K562 (cell line): ENCODE measurements around the gene EIF2AK2. TPM values are rescaled to one million over a fixed set of nuclear protein-coding genes. Genes with fewer than 3 reads are reported as not detected.

Experiments used
- ATAC-seq: fragments of 200-7000 bp; cut with Tn5 transposase; 3 replicates; pipeline ENCODE4 v1.9.1; 2020; ENCODE audit warnings: moderate library complexity
- BruUV-seq: library from RNA; stranded (reverse); fragments of 400-500 nt; replicated peaks from 2 replicates; lab custom pipeline; 2021; lab: Mats Ljungman, UMichigan
- CTCF ChIA-PET: fragments of 300-600 bp; formaldehyde crosslinking; extraction: SDS; loops from one replicate; lab custom pipeline; 2021; ENCODE audit warnings: low intra/inter-chr PET ratio; lab: Yijun Ruan, JAX
- POLR2A ChIA-PET: fragments of 300-600, 350-650 bp; sonication (Branson Sonifier 250); formaldehyde crosslinking; extraction: SDS; loops from one replicate; lab custom pipeline; 2021; ENCODE audit warnings: antibody characterized with exemption, inconsistent platforms; lab: Yijun Ruan, JAX
- DNase-seq, 4 experiments: peaks; one replicate each; pipeline versions ENCODE4 v3.0.0 to v3.0.0-alpha.2; 2011 to 2018; ENCODE audit warnings: low spot score in 3 of 4, mixed read lengths in 3 of 4; ENCODE audit errors: extremely low read depth in 1 of 4
- FAIRE-seq: peaks from 2 replicates; lab custom pipeline; 2011; peaks lifted over from hg19 to GRCh38; lab: Jason Lieb, UNC
- H2AFZ ChIP-seq: 2 replicates; pipeline ENCODE4 v1.6.0; 2011; ENCODE audit warnings: low read depth, low read length, control low read depth, inconsistent platforms
- H3K27ac ChIP-seq: fragments of 200-600 bp; 3 replicates; pipeline ENCODE4 v1.8.0; 2011; ENCODE audit warnings: low read depth, mild to moderate bottlenecking, control low read depth, inconsistent platforms, low read length, moderate library complexity, mixed read lengths; ENCODE audit errors: extremely low read depth
- H3K27me3 ChIP-seq, 2 experiments: fragments of 300-600 bp in 1 of 2; 2 replicates in 1 of 2; 3 replicates in 1 of 2; pipeline versions ENCODE4 v1.6.0 to v1.8.0; 2011; ENCODE audit warnings: inconsistent platforms in 2 of 2, low read length in 2 of 2, mild to moderate bottlenecking in 1 of 2, mixed read lengths in 1 of 2, moderate library complexity in 1 of 2; ENCODE audit not compliant: control insufficient read depth in 2 of 2, insufficient read depth in 2 of 2
- H3K36me3 ChIP-seq: fragments of 300-600 bp; 3 replicates; pipeline ENCODE4 v1.8.0; 2011; ENCODE audit warnings: mild to moderate bottlenecking, low read length, inconsistent platforms; ENCODE audit not compliant: control insufficient read depth, insufficient read depth
- H3K4me1 ChIP-seq, 2 experiments: fragments of 200-600 bp in 1 of 2; replicated peaks in 1 of 2; 2 replicates in 1 of 2; 3 replicates in 1 of 2; pipeline versions ENCODE4 v1.5.1 to v1.8.0; 2011; ENCODE audit warnings: inconsistent platforms in 2 of 2, low read length in 2 of 2, mild to moderate bottlenecking in 1 of 2, mixed read lengths in 1 of 2, moderate library complexity in 1 of 2; ENCODE audit not compliant: control insufficient read depth in 2 of 2, insufficient read depth in 2 of 2
- H3K4me2 ChIP-seq: 2 replicates; pipeline ENCODE4 v1.6.1; 2011; ENCODE audit warnings: low read length, control low read depth, inconsistent platforms, mixed read lengths; ENCODE audit not compliant: insufficient read depth
- H3K4me3 ChIP-seq: fragments of 200-600 bp; sonication (generic), shearing (Covaris generic); 2 replicates; pipeline ENCODE4 v1.5.1; 2016; ENCODE audit warnings: control low read depth, inconsistent platforms
- H3K79me2 ChIP-seq: fragments of 200-600 bp; 3 replicates; pipeline ENCODE4 v1.8.0; 2011; ENCODE audit warnings: low read length, inconsistent platforms; ENCODE audit not compliant: control insufficient read depth, insufficient read depth
- H3K9ac ChIP-seq, 2 experiments: 2 replicates each; pipeline versions ENCODE4 v1.6.0 to v1.6.1; 2011; ENCODE audit warnings: low read depth in 2 of 2, low read length in 2 of 2, control low read depth in 1 of 2, inconsistent platforms in 1 of 2, mild to moderate bottlenecking in 1 of 2, mixed read lengths in 1 of 2; ENCODE audit not compliant: insufficient read depth in 1 of 2
- H3K9me1 ChIP-seq: one replicate; pipeline ENCODE4 v1.6.0; 2011; ENCODE audit warnings: inconsistent platforms, mild to moderate bottlenecking, low read length, moderate library complexity; ENCODE audit not compliant: control insufficient read depth, insufficient read depth
- H3K9me3 ChIP-seq: replicated peaks from 2 replicates; pipeline ENCODE4 v1.5.1; 2011; ENCODE audit warnings: low read depth, low read length, inconsistent platforms; ENCODE audit not compliant: control insufficient read depth, insufficient read depth
- H4K20me1 ChIP-seq: replicated peaks from 2 replicates; pipeline ENCODE4 v1.6.1; 2011; ENCODE audit warnings: low read length, inconsistent platforms, mixed read lengths; ENCODE audit not compliant: control insufficient read depth, insufficient read depth
- ATF1 ChIP-seq, 2 experiments: fragments of 450-650 bp in 1 of 2; IDR thresholded peaks; 2 replicates each; pipeline ENCODE4 v1.6.1; 2016; ENCODE audit warnings: missing compliant biosample characterization in 1 of 2, missing genetic modification characterization in 1 of 2
- BRD9 ChIP-seq: fragments of 450-650 bp; IDR thresholded peaks from 2 replicates; pipeline ENCODE4 v1.6.1; 2018; ENCODE audit warnings: low read depth; ENCODE audit not compliant: partially characterized antibody
- C11orf30 ChIP-seq: fragments of 450-650 bp; IDR thresholded peaks from 2 replicates; pipeline ENCODE4 v1.6.1; 2016; ENCODE audit warnings: low read depth, mild to moderate bottlenecking
- CTBP1 ChIP-seq: fragments of 450-650 bp; IDR thresholded peaks from 2 replicates; pipeline ENCODE4 v1.6.1; 2016; ENCODE audit warnings: borderline replicate concordance
- ESRRA ChIP-seq: fragments of 450-650 bp; IDR thresholded peaks from 2 replicates; pipeline ENCODE4 v1.6.1; 2014; ENCODE audit warnings: low read depth, mild to moderate bottlenecking, moderate library complexity, borderline replicate concordance
- ESRRB ChIP-seq: fragments of 250-450 bp; sonication (Bioruptor Pico); IDR thresholded peaks from 2 replicates; pipeline ENCODE4 v1.5.0; 2020; ENCODE audit warnings: mild to moderate bottlenecking, moderate library complexity, borderline replicate concordance
- FOXJ3 ChIP-seq: sonication (generic); formaldehyde crosslinking; IDR thresholded peaks from 2 replicates; pipeline ENCODE4 v1.4.0; 2020; ENCODE audit warnings: mild to moderate bottlenecking, missing genetic modification reagents
- LCOR ChIP-seq: sonication (generic); formaldehyde crosslinking; IDR thresholded peaks from 2 replicates; pipeline ENCODE4 v1.8.0; 2022; ENCODE audit warnings: mild to moderate bottlenecking, missing genetic modification reagents
- MAFF ChIP-seq: IDR thresholded peaks from 2 replicates; pipeline ENCODE4 v1.6.1; 2012; ENCODE audit warnings: low read length, improper control_type of control experiment
- MAFG ChIP-seq: fragments of 450-650 bp; conservative IDR thresholded peaks from 2 replicates; pipeline ENCODE4 v1.6.1; 2016; ENCODE audit warnings: missing genetic modification characterization, missing compliant biosample characterization
- MYNN ChIP-seq, 2 experiments: sonication (generic); formaldehyde crosslinking in 1 of 2; IDR thresholded peaks; 2 replicates each; pipeline versions ENCODE4 v1.5.0 to v1.6.1; 2016 to 2020; ENCODE audit warnings: antibody characterized with exemption in 1 of 2, missing genetic modification reagents in 1 of 2
- NCOA6 ChIP-seq: fragments of 450-650 bp; IDR thresholded peaks from 2 replicates; pipeline ENCODE4 v1.6.1; 2017; ENCODE audit warnings: mild to moderate bottlenecking
- NR2C2 ChIP-seq, 2 experiments: fragments of 200-800 bp in 1 of 2; sonication (Bioruptor generic) in 1 of 2; sonication (generic) in 1 of 2; formaldehyde crosslinking in 1 of 2; IDR thresholded peaks; 2 replicates each; pipeline versions ENCODE4 v1.6.1 to v1.8.0; 2016 to 2022; ENCODE audit warnings: mild to moderate bottlenecking in 1 of 2, missing compliant biosample characterization in 1 of 2, missing genetic modification characterization in 1 of 2, missing genetic modification reagents in 1 of 2
- PTRF ChIP-seq: fragments of 450-650 bp; IDR thresholded peaks from 2 replicates; pipeline ENCODE4 v1.6.1; 2016; ENCODE audit warnings: mild to moderate bottlenecking, missing genetic modification characterization, missing compliant biosample characterization
- PYGO2 ChIP-seq: fragments of 450-650 bp; IDR thresholded peaks from 2 replicates; pipeline ENCODE4 v1.6.1; 2016; ENCODE audit warnings: mild to moderate bottlenecking, missing genetic modification characterization, moderate library complexity, missing compliant biosample characterization
- RAD51 ChIP-seq: fragments of 450-650 bp; IDR thresholded peaks from 2 replicates; pipeline ENCODE4 v1.7.1; 2016; ENCODE audit warnings: low read depth, mild to moderate bottlenecking, borderline replicate concordance
- SP1 ChIP-seq: sonication (generic); formaldehyde crosslinking; IDR thresholded peaks from 2 replicates; pipeline ENCODE4 v1.8.1; 2022; ENCODE audit warnings: mild to moderate bottlenecking, missing genetic modification reagents
- SREBF2 ChIP-seq: sonication (generic); formaldehyde crosslinking; IDR thresholded peaks from 2 replicates; pipeline ENCODE4 v1.4.0; 2020; ENCODE audit warnings: mild to moderate bottlenecking, missing genetic modification reagents
- TEAD1 ChIP-seq, 2 experiments: fragments of 450-650 bp in 1 of 2; sonication (generic) in 1 of 2; formaldehyde crosslinking; IDR thresholded peaks; 2 replicates each; pipeline versions ENCODE4 v1.4.0 to v1.8.0; 2020 to 2022; ENCODE audit warnings: mild to moderate bottlenecking in 2 of 2, missing genetic modification reagents in 1 of 2
- ZBTB7A ChIP-seq: IDR thresholded peaks from 2 replicates; pipeline ENCODE4 v1.6.1; 2011; ENCODE audit warnings: low read depth, mild to moderate bottlenecking, low read length, moderate library complexity, borderline replicate concordance; ENCODE audit not compliant: control insufficient read depth
- ZNF165 ChIP-seq: fragments of 250-450 bp; sonication (Bioruptor Pico); IDR thresholded peaks from 2 replicates; pipeline ENCODE4 v1.4.0; 2020; ENCODE audit warnings: borderline replicate concordance
- ZNF316 ChIP-seq: fragments of 450-650 bp; IDR thresholded peaks from 2 replicates; pipeline ENCODE4 v1.6.1; 2016
- ZNF507 ChIP-seq: conservative IDR thresholded peaks from 2 replicates; pipeline ENCODE4 v1.6.1; 2017; ENCODE audit warnings: missing genetic modification characterization, missing compliant biosample characterization
- ZSCAN32 ChIP-seq: fragments of 450-650 bp; formaldehyde crosslinking; IDR thresholded peaks from 2 replicates; pipeline ENCODE4 v1.4.0; 2020; ENCODE audit warnings: mild to moderate bottlenecking, moderate library complexity
- WGBS: fragments of 100-300 bp; shearing (Covaris generic); methylation state at CpG from one replicate; pipeline ENCODE4 v1.1.6; 2016; ENCODE audit warnings: low coverage, mixed read lengths; ENCODE audit not compliant: insufficient coverage; ENCODE audit errors: missing lambda C conversion rate; 5-methylcytosine and 5-hydroxymethylcytosine counted together
- in situ Hi-C: fragments of 300-500 bp; cut with MboI; formaldehyde crosslinking; loops from 4 replicates; pipeline ENCODE4 v1.15.0; 2018; ENCODE audit warnings: inconsistent platforms, mixed read lengths
- intact Hi-C: fragments of 100-400 bp; cut with micrococcal nuclease; formaldehyde crosslinking; loops from 2 replicates; pipeline ENCODE4 v1.14.2; 2022
- polyA plus RNA-seq, 8 experiments: library from polyadenylated mRNA; depleted of rRNA in 4 of 8; stranded (reverse) in 5 of 8; unstranded in 3 of 8; fragments of >200 nt; fragmentation: Nextera tagmentation in 2 of 8; fragmentation: Illumina TruSeq in 1 of 8; extraction: Ambion mirVana in 2 of 8; extraction: Trizol in 1 of 8; gene quantifications; 2 replicates each; pipeline versions ENCODE4 v1.2.1 to v1.2.3, GENCODE V29; 2011 to 2014; ENCODE audit warnings: inconsistent platforms in 1 of 8, missing spikeins in 1 of 8
- total RNA-seq, 7 experiments: library from RNA; depleted of rRNA in 6 of 7; stranded (reverse); fragments of >200 nt in 6 of 7; fragmentation: Illumina TruSeq in 2 of 7; extraction: Trizol in 2 of 7; gene quantifications; 2 replicates each; pipeline versions ENCODE4 v1.2.1 to v1.2.3, GENCODE V29; 2011 to 2021; ENCODE audit warnings: low replicate concordance in 1 of 7
- TF ChIP-seq, protein P1 (sequence below): sonication (generic); formaldehyde crosslinking; IDR thresholded peaks from 2 replicates; pipeline ENCODE4 v1.8.0; 2022; ENCODE audit warnings: missing genetic modification reagents, mild to moderate bottlenecking, borderline replicate concordance

Gene EIF2AK2
- total and polyA plus RNA-seq, 9 of the 15 experiments (the other 6 are each of a cell fraction or from before 2014, with no cell fraction given) = 3.8 to 19.5 (median 13.3) TPM

DNA sequence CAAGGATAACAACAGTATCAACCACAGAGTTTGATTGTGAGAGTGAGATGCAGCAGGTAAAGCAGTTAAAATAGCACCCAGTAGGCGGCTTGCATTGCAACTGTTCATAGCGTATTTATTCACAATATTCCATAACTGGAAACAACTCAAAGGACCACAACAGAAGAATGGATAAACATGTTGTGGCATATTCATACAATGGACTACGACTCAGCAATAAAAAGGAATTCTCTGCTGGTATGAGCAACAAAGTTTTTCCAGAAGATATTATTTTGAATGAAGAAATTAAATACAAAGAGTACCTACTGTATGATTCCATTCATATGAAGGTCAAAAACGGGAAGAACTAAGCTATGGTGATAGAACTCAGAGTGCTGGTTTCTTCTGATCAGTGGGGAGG lies 47.3 kb downstream of the EIF2AK2 start:
- Histone ChIP-seq H3K9me3 (no peaks in the 10 kb centered on the region), H3K4me3 (no peak overlapping the region), H3K9me1 (no peaks in the 10 kb centered on the region), H4K20me1 (no peaks in the 10 kb centered on the region), H3K9ac (no peak overlapping the region), H3K36me3 (peaks cover 28% of the 10 kb centered on the region; the same call in 2 of the 3 replicates), H2AFZ (no peak overlapping the region), H3K27me3 (no peaks in the 10 kb centered on the region), H3K27ac (no peak overlapping the region), H3K4me2 (no peak overlapping the region), H3K79me2 (no peaks in the 10 kb centered on the region), H3K4me1 (no peaks in the 10 kb centered on the region)
- TF ChIP-seq, protein P1, sequence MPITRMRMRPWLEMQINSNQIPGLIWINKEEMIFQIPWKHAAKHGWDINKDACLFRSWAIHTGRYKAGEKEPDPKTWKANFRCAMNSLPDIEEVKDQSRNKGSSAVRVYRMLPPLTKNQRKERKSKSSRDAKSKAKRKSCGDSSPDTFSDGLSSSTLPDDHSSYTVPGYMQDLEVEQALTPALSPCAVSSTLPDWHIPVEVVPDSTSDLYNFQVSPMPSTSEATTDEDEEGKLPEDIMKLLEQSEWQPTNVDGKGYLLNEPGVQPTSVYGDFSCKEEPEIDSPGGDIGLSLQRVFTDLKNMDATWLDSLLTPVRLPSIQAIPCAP = no peak
- TF ChIP-seq TEAD1 (CRISPR knock-in tag; IDR thresholded peaks at IDR 0.05) = no peak
- TF ChIP-seq ZNF316 = 0 out of 2 replicates have a peak, but pooled peaks have one; percentile 13
- no peak for TF ChIP-seq ATF1 (CRISPR knock-in tag; IDR thresholded peaks at IDR 0.05)
- TF ChIP-seq ATF1 (tag; IDR thresholded peaks at IDR 0.05) = no peak
- TF ChIP-seq MAFF = 0 out of 2 replicates have a peak, but pooled peaks have one; percentile 18
- TF ChIP-seq RAD51 = no peak
- TF ChIP-seq MAFG (tag) = 0 out of 2 replicates have a peak, but pooled peaks have one; percentile 9
- no peak for TF ChIP-seq ZSCAN32 (CRISPR knock-in tag)
- TF ChIP-seq NR2C2 (CRISPR knock-in tag; IDR thresholded peaks at IDR 0.05) = no peak
- no peak for TF ChIP-seq NR2C2 (tag; IDR thresholded peaks at IDR 0.05)
- TF ChIP-seq NCOA6 = no peak
- TF ChIP-seq CTBP1 = no peak
- no peak for TF ChIP-seq LCOR (CRISPR knock-in tag)
- no peak for TF ChIP-seq PTRF (tag)
- no peak for TF ChIP-seq FOXJ3 (CRISPR knock-in tag)
- no peak for TF ChIP-seq SREBF2 (CRISPR knock-in tag)
- no peak for TF ChIP-seq ZNF507 (tag)
- TF ChIP-seq ZBTB7A = no peak
- no peak for TF ChIP-seq ZNF165
- no peak for TF ChIP-seq SP1 (CRISPR knock-in tag)
- TF ChIP-seq ESRRA = no peak
- peak; percentile 31; the same call in 1 of the 2 replicates for TF ChIP-seq C11orf30
- no peak for TF ChIP-seq PYGO2 (tag)
- TF ChIP-seq BRD9 = no peak
- TF ChIP-seq ESRRB (CRISPR knock-in tag) = no peak
- TF ChIP-seq MYNN (IDR thresholded peaks at IDR 0.05) = no peak
- no peak for TF ChIP-seq MYNN (CRISPR knock-in tag; IDR thresholded peaks at IDR 0.05)
- ATAC-seq = no peak
- FAIRE-seq = no peak
- no TSS peak for BruUV-seq
- CTCF ChIA-PET = interaction anchor here (0.6 kb wide), 1 partner anchor 28 kb away, joined by 3 read pairs; no protein-coding TSS in a partner anchor
- POLR2A ChIA-PET = no interaction called here
- WGBS = 67% methylated on average over 4 of the region's 4 CpGs
- intact Hi-C loops (no loop called here), in situ Hi-C loops (no loop called here)
- no peak for DNase-seq
